GM23248 (cell line): ENCODE results near the gene MN1.

ENCODE experiments used
- EZH2 ChIP-seq: fragments of 200-600 bp; sonication (generic); IDR thresholded peaks from 2 replicates; pipeline ENCODE4 v1.6.1; 2018; ENCODE audit warnings: antibody characterized with exemption, mild to moderate bottlenecking; ENCODE audit not compliant: insufficient read depth, poor library complexity, severe bottlenecking
- EZH2phosphoT487 ChIP-seq: fragments of 200-600 bp; sonication (generic); IDR thresholded peaks from 2 replicates; pipeline ENCODE4 v1.6.1; 2018; ENCODE audit warnings: antibody characterized with exemption, moderate library complexity, mild to moderate bottlenecking, low read depth; ENCODE audit not compliant: insufficient read depth

- no peak for TF ChIP-seq EZH2phosphoT487
- TF ChIP-seq EZH2 = no peak
Measured at GRCh38 chr22:27846248-27846757, 44.7 kb upstream of the MN1 start.
